ENCODE measurements around the gene CST9L.

GRCh38 chr20:23547613-23548012 lies 20.7 kb downstream of the CST9L start:
- TF ChIP-seq, protein P1, sequence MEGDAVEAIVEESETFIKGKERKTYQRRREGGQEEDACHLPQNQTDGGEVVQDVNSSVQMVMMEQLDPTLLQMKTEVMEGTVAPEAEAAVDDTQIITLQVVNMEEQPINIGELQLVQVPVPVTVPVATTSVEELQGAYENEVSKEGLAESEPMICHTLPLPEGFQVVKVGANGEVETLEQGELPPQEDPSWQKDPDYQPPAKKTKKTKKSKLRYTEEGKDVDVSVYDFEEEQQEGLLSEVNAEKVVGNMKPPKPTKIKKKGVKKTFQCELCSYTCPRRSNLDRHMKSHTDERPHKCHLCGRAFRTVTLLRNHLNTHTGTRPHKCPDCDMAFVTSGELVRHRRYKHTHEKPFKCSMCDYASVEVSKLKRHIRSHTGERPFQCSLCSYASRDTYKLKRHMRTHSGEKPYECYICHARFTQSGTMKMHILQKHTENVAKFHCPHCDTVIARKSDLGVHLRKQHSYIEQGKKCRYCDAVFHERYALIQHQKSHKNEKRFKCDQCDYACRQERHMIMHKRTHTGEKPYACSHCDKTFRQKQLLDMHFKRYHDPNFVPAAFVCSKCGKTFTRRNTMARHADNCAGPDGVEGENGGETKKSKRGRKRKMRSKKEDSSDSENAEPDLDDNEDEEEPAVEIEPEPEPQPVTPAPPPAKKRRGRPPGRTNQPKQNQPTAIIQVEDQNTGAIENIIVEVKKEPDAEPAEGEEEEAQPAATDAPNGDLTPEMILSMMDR (IDR thresholded peaks at IDR 0.05), result no peak
- TF ChIP-seq POLR2A (IDR thresholded peaks at IDR 0.05), result no peak

All from right lobe of liver (tissue), 4 donors.